HepG2 (cell line): Measurements from ENCODE around the gene DRC7. TPM values are rescaled to one million over a fixed set of nuclear protein-coding genes. Genes with fewer than 3 reads are reported as not detected.

Experiments
- ARID5B ChIP-seq: IDR thresholded peaks from 2 replicates; pipeline ENCODE4 v1.4.0; 2020; ENCODE audit warnings: mild to moderate bottlenecking, missing genetic modification reagents
- ATF7 ChIP-seq, 2 experiments: fragments of 450-650 bp in 1 of 2; sonication (generic) in 1 of 2; formaldehyde crosslinking in 1 of 2; IDR thresholded peaks; 2 replicates each; pipeline versions ENCODE4 v1.4.0 to v1.6.1; 2016 to 2020; ENCODE audit warnings: antibody characterized with exemption in 1 of 2, mild to moderate bottlenecking in 1 of 2, missing genetic modification reagents in 1 of 2
- DNMT1 ChIP-seq: sonication (generic); formaldehyde crosslinking; IDR thresholded peaks from 2 replicates; pipeline ENCODE4 v1.5.1; 2020; ENCODE audit warnings: mild to moderate bottlenecking, missing genetic modification reagents
- GATAD2A ChIP-seq: IDR thresholded peaks from 2 replicates; pipeline ENCODE4 v1.6.1; 2016
- GPN1 ChIP-seq: sonication (generic); formaldehyde crosslinking; IDR thresholded peaks from 2 replicates; pipeline ENCODE4 v1.5.1; 2020; ENCODE audit warnings: missing genetic modification reagents, borderline replicate concordance
- HOXD1 ChIP-seq: sonication (generic); formaldehyde crosslinking; IDR thresholded peaks from 2 replicates; pipeline ENCODE4 v1.5.0; 2020; ENCODE audit warnings: missing genetic modification reagents
- NFE2L1 ChIP-seq: sonication (generic); formaldehyde crosslinking; IDR thresholded peaks from 2 replicates; pipeline ENCODE4 v1.4.0; 2020; ENCODE audit warnings: missing genetic modification reagents, mild to moderate bottlenecking, borderline replicate concordance
- NFKB2 ChIP-seq: sonication (generic); formaldehyde crosslinking; IDR thresholded peaks from 2 replicates; pipeline ENCODE4 v1.4.0; 2020; ENCODE audit warnings: missing genetic modification reagents, borderline replicate concordance
- NR2F2 ChIP-seq: IDR thresholded peaks from 2 replicates; pipeline ENCODE4 v1.6.1; 2012; ENCODE audit warnings: low read depth, inconsistent platforms, borderline replicate concordance
- RORA ChIP-seq: sonication (generic); formaldehyde crosslinking; IDR thresholded peaks from 2 replicates; pipeline ENCODE4 v1.5.0; 2020; ENCODE audit warnings: mild to moderate bottlenecking, missing genetic modification reagents, moderate library complexity
- SALL2 ChIP-seq: sonication (generic); formaldehyde crosslinking; IDR thresholded peaks from 2 replicates; pipeline ENCODE4 v1.8.1; 2023; ENCODE audit warnings: mild to moderate bottlenecking, missing genetic modification reagents, inconsistent platforms
- SP140L ChIP-seq: sonication (generic); formaldehyde crosslinking; IDR thresholded peaks from 2 replicates; pipeline ENCODE4 v1.4.0; 2020; ENCODE audit warnings: missing genetic modification reagents, borderline replicate concordance
- TBX2 ChIP-seq: sonication (generic); formaldehyde crosslinking; IDR thresholded peaks from 2 replicates; pipeline ENCODE4 v1.5.0; 2020; ENCODE audit warnings: missing genetic modification reagents, mild to moderate bottlenecking, borderline replicate concordance
- ZNF296 ChIP-seq: sonication (generic); formaldehyde crosslinking; conservative IDR thresholded peaks from 2 replicates; pipeline ENCODE4 v1.5.0; 2020; ENCODE audit warnings: mild to moderate bottlenecking, missing genetic modification reagents
- ZNF335 ChIP-seq: sonication (generic); formaldehyde crosslinking; IDR thresholded peaks from 2 replicates; pipeline ENCODE4 v1.4.0; 2020; ENCODE audit warnings: missing genetic modification reagents
- ZNF44 ChIP-seq: sonication (generic); formaldehyde crosslinking; IDR thresholded peaks from 2 replicates; pipeline ENCODE4 v1.5.1; 2020; ENCODE audit warnings: mild to moderate bottlenecking, missing genetic modification reagents
- ZNF446 ChIP-seq: sonication (generic); formaldehyde crosslinking; IDR thresholded peaks from 2 replicates; pipeline ENCODE4 v1.5.0; 2020; ENCODE audit warnings: mild to moderate bottlenecking, missing genetic modification reagents
- ZNF468 ChIP-seq: sonication (generic); formaldehyde crosslinking; IDR thresholded peaks from 2 replicates; pipeline ENCODE4 v1.8.0; 2022; ENCODE audit warnings: mild to moderate bottlenecking, moderate library complexity, missing genetic modification reagents
- ZNF746 ChIP-seq: sonication (generic); formaldehyde crosslinking; IDR thresholded peaks from 2 replicates; pipeline ENCODE4 v1.8.0; 2022; ENCODE audit warnings: mild to moderate bottlenecking, missing genetic modification reagents
- ZSCAN25 ChIP-seq: sonication (generic); formaldehyde crosslinking; IDR thresholded peaks from 2 replicates; pipeline ENCODE4 v1.8.0; 2022; ENCODE audit warnings: mild to moderate bottlenecking, missing genetic modification reagents
- polyA plus RNA-seq, 8 experiments: library from polyadenylated mRNA; depleted of rRNA in 3 of 8; stranded (reverse) in 7 of 8; unstranded in 1 of 8; fragments of >200 nt; fragmentation: Illumina TruSeq in 4 of 8; extraction: Trizol in 4 of 8; gene quantifications; 2 replicates each; pipeline versions ENCODE4 v1.2.1 to v1.2.3, GENCODE V29; 2011 to 2016; ENCODE audit warnings: low read depth in 4 of 8, missing spikeins in 1 of 8, mixed read lengths in 1 of 8; ENCODE audit not compliant: insufficient read depth in 1 of 8
- total RNA-seq, 5 experiments: library from RNA; depleted of rRNA; stranded (reverse); fragments of >200 nt; fragmentation: Illumina TruSeq; extraction: Trizol; gene quantifications; 2 replicates each; pipeline ENCODE4 v1.2.3, GENCODE V29; 2016; ENCODE audit warnings: low read depth in 1 of 5
- TF ChIP-seq, protein P1 (sequence below): sonication (generic); formaldehyde crosslinking; IDR thresholded peaks from 2 replicates; pipeline ENCODE4 v1.9.0; 2022; ENCODE audit warnings: missing genetic modification reagents, mild to moderate bottlenecking, borderline replicate concordance

Gene DRC7
- total and polyA plus RNA-seq, 2 of the 13 experiments (the other 11 are each of a cell fraction or from before 2014, with no cell fraction given): 2.7 to 3.4 TPM

GRCh38 chr16:57688487-57688986 is 6.1 kb upstream of the DRC7 start (continued):
- TF ChIP-seq ZNF44 (CRISPR knock-in tag) (no peak), ARID5B (CRISPR knock-in tag) (no peak), NFE2L1 (CRISPR knock-in tag) (0 out of 2 replicates have a peak, but pooled peaks have one; percentile 10), GATAD2A (CRISPR knock-in tag) (no peak), SP140L (no peak), RORA (CRISPR knock-in tag) (no peak), ZNF468 (no peak), NR2F2 (0 out of 2 replicates have a peak, but pooled peaks have one; percentile 17), ZNF296 (CRISPR knock-in tag) (0 out of 2 replicates have a peak, but pooled peaks have one; percentile 47), ZNF446 (CRISPR knock-in tag) (no peak), ZSCAN25 (no peak), SALL2 (no peak), ZNF746 (CRISPR knock-in tag) (no peak), ZNF335 (CRISPR knock-in tag) (no peak), DNMT1 (CRISPR knock-in tag) (no peak), TBX2 (CRISPR knock-in tag) (peak; percentile 50; the same call in 1 of the 2 replicates), GPN1 (CRISPR knock-in tag) (no peak), ATF7 (IDR thresholded peaks at IDR 0.05) (no peak), ATF7 (CRISPR knock-in tag; IDR thresholded peaks at IDR 0.05) (0 out of 2 replicates have a peak, but pooled peaks have one; percentile 4), NFKB2 (CRISPR knock-in tag) (0 out of 2 replicates have a peak, but pooled peaks have one; percentile 33), HOXD1 (CRISPR knock-in tag) (no peak)
- TF ChIP-seq, protein P1, sequence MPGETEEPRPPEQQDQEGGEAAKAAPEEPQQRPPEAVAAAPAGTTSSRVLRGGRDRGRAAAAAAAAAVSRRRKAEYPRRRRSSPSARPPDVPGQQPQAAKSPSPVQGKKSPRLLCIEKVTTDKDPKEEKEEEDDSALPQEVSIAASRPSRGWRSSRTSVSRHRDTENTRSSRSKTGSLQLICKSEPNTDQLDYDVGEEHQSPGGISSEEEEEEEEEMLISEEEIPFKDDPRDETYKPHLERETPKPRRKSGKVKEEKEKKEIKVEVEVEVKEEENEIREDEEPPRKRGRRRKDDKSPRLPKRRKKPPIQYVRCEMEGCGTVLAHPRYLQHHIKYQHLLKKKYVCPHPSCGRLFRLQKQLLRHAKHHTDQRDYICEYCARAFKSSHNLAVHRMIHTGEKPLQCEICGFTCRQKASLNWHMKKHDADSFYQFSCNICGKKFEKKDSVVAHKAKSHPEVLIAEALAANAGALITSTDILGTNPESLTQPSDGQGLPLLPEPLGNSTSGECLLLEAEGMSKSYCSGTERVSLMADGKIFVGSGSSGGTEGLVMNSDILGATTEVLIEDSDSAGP (CRISPR knock-in tag): 0 out of 2 replicates have a peak, but pooled peaks have one; percentile 1
